Measurements from ENCODE around the gene PTPN2.

GRCh38 chr18:12891561-12891960 is 7.5 kb upstream of the PTPN2 start:
- no peak for TF ChIP-seq ZNF707 (tag by site-specific recombination; IDR thresholded peaks at IDR 0.05)
- TF ChIP-seq ZNF174 (tag by site-specific recombination; IDR thresholded peaks at IDR 0.05) = no peak
- no peak for TF ChIP-seq ZNF132 (tag by site-specific recombination; IDR thresholded peaks at IDR 0.05; ENCODE audit: borderline replicate concordance)
- TF ChIP-seq REST (tag by site-specific recombination; IDR thresholded peaks at IDR 0.05) = no peak
- no peak for TF ChIP-seq CTCF (tag by site-specific recombination; IDR thresholded peaks at IDR 0.05)
- no peak for TF ChIP-seq ZNF426 (tag by site-specific recombination; IDR thresholded peaks at IDR 0.05)
- no peak for TF ChIP-seq ZNF585B (tag by site-specific recombination; IDR thresholded peaks at IDR 0.05)
- no peak for TF ChIP-seq ZNF37A (tag by site-specific recombination; IDR thresholded peaks at IDR 0.05)
- no peak for TF ChIP-seq ZNF274 (IDR thresholded peaks at IDR 0.05; ENCODE audit: low read length)
- TF ChIP-seq ZNF274 (tag by site-specific recombination; IDR thresholded peaks at IDR 0.05; ENCODE audit: borderline replicate concordance) = no peak
- no peak for TF ChIP-seq ZBTB11 (tag by site-specific recombination; conservative IDR thresholded peaks at IDR 0.05; ENCODE audit: low read depth)
- TF ChIP-seq INSM2 (tag by site-specific recombination; IDR thresholded peaks at IDR 0.05) = no peak
- TF ChIP-seq ZNF18 (tag by site-specific recombination; IDR thresholded peaks at IDR 0.05) = no peak
- TF ChIP-seq ZNF580 (tag by site-specific recombination; IDR thresholded peaks at IDR 0.05) = no peak
- no peak for TF ChIP-seq ATF2 (tag by site-specific recombination; IDR thresholded peaks at IDR 0.05; ENCODE audit: low read depth)
